Measurements from ENCODE around the gene ALDOA. TPM values are rescaled to one million over a fixed set of nuclear protein-coding genes. Genes with fewer than 3 reads are reported as not detected.

Gene ALDOA
- total RNA-seq, 4 donors from 2014 or later: 1,024 to 1,551 (median 1,380) TPM

- no peak for TF ChIP-seq CTCF (IDR thresholded peaks at IDR 0.05)
- TF ChIP-seq POLR2A (IDR thresholded peaks at IDR 0.05): no peak
- 0 to 2% methylated on average over 7 to 10 of the region's 33 CpGs for WGBS, 2 donors
- H3K4me1 ChIP-seq: peaks cover 26 to 54% (median 30%) of the 10 kb centered on the region in 3 donors
- peak overlapping the region; percentile 95 to 98 (median 96) for H3K27ac ChIP-seq
- peaks cover 14 to 70% (median 15%) of the 10 kb centered on the region in 3 donors for H3K36me3 ChIP-seq
- intact Hi-C loops (cut with DNase I): no loop called here
- H3K9me3 ChIP-seq: no peaks in the 10 kb centered on the region
- no peak for DNase-seq
- H3K4me3 ChIP-seq: peak overlapping the region; percentile 84 to 99 (median 96)
- no peaks in the 10 kb centered on the region for H3K27me3 ChIP-seq
Measured at GRCh38 chr16:30076276-30076791, 10.8 kb downstream of the ALDOA start.

- DNase-seq: no peak
- Histone ChIP-seq H3K27me3 (no peaks in the 10 kb centered on the region), H3K4me3 (peak overlapping the region in 1 of 4 donors; percentile 93), H3K9me3 (no peaks in the 10 kb centered on the region), H3K36me3 (peaks cover 10 to 70% (median 21%) of the 10 kb centered on the region in 3 donors), H3K27ac (peak overlapping the region in 1 of 4 donors; percentile 98), H3K4me1 (peaks cover 26 to 53% (median 30%) of the 10 kb centered on the region in 3 donors)
- intact Hi-C loops (cut with DNase I): no loop called here
- 54 to 70% methylated on average over 6 of the region's 6 CpGs for WGBS, 2 donors
- TF ChIP-seq POLR2A (IDR thresholded peaks at IDR 0.05) (no peak), CTCF (IDR thresholded peaks at IDR 0.05) (no peak)
Measured at GRCh38 chr16:30077656-30078055, 12.1 kb downstream of the ALDOA start.

GRCh38 chr16:30078744-30079143 is 13.2 kb downstream of the ALDOA start:
- TF ChIP-seq CTCF (IDR thresholded peaks at IDR 0.05): no peak
- no peak for TF ChIP-seq POLR2A (IDR thresholded peaks at IDR 0.05)
- no peak for DNase-seq
- Histone ChIP-seq H3K4me1 (peaks cover 26 to 51% (median 30%) of the 10 kb centered on the region in 3 donors), H3K27ac (no peak overlapping the region), H3K36me3 (peaks cover 14 to 71% (median 32%) of the 10 kb centered on the region in 3 donors), H3K9me3 (no peaks in the 10 kb centered on the region), H3K4me3 (no peak overlapping the region), H3K27me3 (no peaks in the 10 kb centered on the region)
- intact Hi-C loops (cut with DNase I): no loop called here
- WGBS, 2 donors: 81 to 93% methylated on average over 3 to 5 of the region's 7 CpGs

GRCh38 chr16:30079480-30079879 is 13.9 kb downstream of the ALDOA start:
- TF ChIP-seq POLR2A (IDR thresholded peaks at IDR 0.05) (no peak), CTCF (IDR thresholded peaks at IDR 0.05) (no peak)
- H3K9me3 ChIP-seq: no peaks in the 10 kb centered on the region
- 71% methylated on average over 2 of the region's 7 CpGs; no CpG with 5 or more reads in 1 of the 2 donors for WGBS, 2 donors
- H3K4me3 ChIP-seq: no peak overlapping the region
- intact Hi-C loops (cut with DNase I): no loop called here
- DNase-seq: no peak
- H3K4me1 ChIP-seq: peaks cover 26 to 48% (median 29%) of the 10 kb centered on the region in 3 donors
- H3K36me3 ChIP-seq: peaks cover 21 to 76% (median 39%) of the 10 kb centered on the region in 3 donors
- no peaks in the 10 kb centered on the region for H3K27me3 ChIP-seq
- H3K27ac ChIP-seq: no peak overlapping the region

GRCh38 chr16:30082545-30083090 is 17.1 kb downstream of the ALDOA start:
- 78 to 85% methylated on average over 11 to 17 of the region's 20 CpGs for WGBS, 2 donors
- Histone ChIP-seq H3K27ac (no peak overlapping the region), H3K9me3 (no peaks in the 10 kb centered on the region), H3K4me3 (no peak overlapping the region), H3K36me3 (peaks cover 30 to 98% (median 42%) of the 10 kb centered on the region in 3 donors), H3K27me3 (no peaks in the 10 kb centered on the region), H3K4me1 (peaks cover 9 to 38% (median 12%) of the 10 kb centered on the region in 3 donors)
- TF ChIP-seq CTCF (IDR thresholded peaks at IDR 0.05): no peak
- TF ChIP-seq POLR2A (IDR thresholded peaks at IDR 0.05): no peak
- DNase-seq: no peak
- intact Hi-C loops (cut with DNase I): no loop called here

Data from esophagus squamous epithelium (tissue), 5 donors.